ENCODE data around the gene TUBB2A.
A peak's percentile ranks its signal among the peaks of the same experiment; 100 is the strongest.
"Not testable (repeated sequence)": the region's sequence is repeated elsewhere in the genome, so short reads cannot be mapped to it uniquely, and the experiment has no call there.

The TUBB2A gene

DNA sequence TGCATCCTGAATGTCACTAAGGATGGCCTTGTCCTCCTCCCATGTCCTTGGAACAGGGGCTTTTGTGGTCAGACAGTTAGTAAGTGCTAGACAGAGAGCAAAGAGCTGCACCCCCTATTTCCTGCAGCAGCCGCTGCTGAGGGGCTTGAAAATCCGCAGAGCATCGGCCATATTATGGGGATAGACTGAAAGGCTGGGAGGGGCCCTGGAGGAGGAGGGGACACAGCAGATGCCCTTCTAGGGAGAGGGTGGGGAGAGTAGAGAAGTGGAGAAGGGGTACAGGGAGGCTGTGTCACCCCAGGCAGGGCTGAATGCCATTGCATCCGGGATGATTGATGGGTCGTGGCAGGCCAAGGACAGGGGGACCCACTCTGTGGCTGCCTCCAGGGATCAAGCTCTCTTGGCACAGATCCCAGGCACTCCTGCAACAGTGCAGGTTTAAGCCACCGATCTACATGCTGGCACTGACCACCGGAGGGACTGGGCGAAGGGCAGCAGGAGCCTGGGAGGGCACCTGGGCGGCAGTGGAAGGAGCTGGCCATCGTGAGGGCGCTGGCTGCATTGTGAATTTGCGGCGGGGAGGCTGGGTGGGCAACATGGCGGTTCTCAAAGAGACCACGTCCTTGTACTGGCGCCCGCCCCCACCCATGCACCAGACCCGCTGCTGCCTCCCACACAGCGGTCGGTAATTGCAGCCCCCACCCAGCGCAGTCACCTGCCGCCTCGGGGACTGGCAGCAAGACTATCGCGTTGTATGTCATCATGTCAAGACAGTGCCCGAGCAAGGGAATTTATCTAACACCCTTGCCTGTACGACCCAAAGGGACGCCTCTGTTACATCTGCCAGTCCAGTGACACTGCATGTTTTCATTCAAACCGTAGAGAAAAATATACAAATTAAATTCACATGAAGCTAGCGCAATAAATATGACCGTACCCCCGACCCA lies 887 bp downstream of the TUBB2A start:
- DNase-seq: peak; percentile 63

DNA sequence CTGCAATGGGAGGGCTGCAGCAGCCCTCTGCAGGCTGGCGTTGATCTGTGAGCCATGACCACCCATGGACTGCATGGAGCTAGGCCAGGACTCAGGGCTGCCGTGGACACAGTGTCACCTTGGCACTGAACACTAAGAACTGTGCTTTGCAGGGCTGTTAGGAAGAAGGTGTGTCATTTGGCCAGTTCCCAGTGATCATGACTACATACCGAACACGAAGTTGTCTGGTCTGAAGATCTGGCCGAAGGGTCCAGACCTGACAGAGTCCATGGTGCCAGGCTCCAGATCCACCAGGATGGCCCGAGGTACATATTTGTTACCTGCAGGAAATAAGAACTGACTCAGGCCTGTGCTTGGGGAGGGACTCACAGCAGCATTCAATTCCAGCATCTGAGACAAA lies 1.9 kb downstream of the TUBB2A start:
- DNase-seq: not testable (repeated sequence)

DNA sequence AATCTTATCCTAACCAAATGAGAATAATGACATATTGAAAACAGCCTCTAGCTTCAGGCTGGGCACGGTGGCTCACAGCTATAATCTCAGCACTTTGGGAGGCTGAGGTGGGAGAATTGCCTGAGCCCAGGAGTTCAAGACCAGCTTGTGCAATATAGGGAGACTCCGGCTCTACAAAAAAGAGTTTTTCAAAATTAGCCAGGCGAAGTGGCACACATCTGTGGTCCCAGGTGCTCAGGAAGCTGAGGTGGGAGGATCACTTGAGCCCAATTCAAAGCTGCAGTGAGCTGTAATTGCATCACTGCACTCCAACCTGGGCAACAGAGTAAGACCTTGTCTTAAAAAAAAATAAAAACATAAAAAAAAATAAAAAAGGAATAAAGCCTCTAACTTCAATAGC lies 4.7 kb downstream of the TUBB2A start:
- no peak for DNase-seq

DNA sequence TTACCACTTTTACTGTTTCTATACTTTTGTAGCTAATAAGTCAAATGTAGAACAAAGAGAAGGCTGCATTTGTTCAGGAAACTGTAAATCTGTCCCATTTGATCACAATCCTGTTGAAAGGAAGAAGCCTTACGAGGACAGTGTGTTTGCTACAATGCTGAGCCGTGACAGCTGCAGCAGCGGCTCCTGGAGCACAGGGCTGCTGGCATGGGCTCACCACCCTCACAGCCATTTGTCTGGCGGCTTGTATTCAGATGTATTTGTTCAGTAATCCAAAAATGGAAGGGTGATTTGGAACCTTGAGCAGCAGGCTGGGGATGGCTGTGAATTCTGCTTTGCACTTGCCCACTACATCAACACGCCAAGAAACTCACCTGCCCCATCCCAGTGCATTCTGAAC lies 5.7 kb downstream of the TUBB2A start:
- no peak for DNase-seq

GRCh38 chr6:3147914-3148757 lies 9.2 kb downstream of the TUBB2A start:
- no peak for DNase-seq

DNA sequence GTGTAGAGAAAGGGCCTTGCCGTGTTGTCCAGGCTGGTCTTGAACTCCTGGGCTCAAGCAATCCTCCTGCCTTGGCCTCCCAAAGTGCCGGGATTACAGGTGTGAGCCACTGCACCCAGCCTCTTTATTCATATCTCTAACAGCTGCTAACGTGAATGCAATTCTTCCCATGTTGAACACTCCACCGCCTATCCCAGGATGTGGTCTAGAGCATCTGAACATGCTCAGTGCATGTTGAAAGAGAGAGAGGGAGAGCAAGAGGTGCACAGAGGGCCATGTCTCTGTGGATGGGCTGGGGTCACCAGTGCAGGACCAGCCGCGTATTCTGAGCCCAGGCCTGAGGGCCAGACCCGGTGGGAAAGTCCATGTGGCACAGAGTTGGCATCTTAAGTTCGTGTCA lies 12.8 kb downstream of the TUBB2A start:
- DNase-seq: no peak

- DNase-seq: no peak
These were observed 14.2 kb downstream of the TUBB2A start for GRCh38 chr6:3143158-3143557.

- no peak for DNase-seq
These were observed 14.8 kb downstream of the TUBB2A start for GRCh38 chr6:3142536-3142935.

- DNase-seq: no peak
These were observed 17.1 kb downstream of the TUBB2A start for GRCh38 chr6:3140201-3140600.

DNA sequence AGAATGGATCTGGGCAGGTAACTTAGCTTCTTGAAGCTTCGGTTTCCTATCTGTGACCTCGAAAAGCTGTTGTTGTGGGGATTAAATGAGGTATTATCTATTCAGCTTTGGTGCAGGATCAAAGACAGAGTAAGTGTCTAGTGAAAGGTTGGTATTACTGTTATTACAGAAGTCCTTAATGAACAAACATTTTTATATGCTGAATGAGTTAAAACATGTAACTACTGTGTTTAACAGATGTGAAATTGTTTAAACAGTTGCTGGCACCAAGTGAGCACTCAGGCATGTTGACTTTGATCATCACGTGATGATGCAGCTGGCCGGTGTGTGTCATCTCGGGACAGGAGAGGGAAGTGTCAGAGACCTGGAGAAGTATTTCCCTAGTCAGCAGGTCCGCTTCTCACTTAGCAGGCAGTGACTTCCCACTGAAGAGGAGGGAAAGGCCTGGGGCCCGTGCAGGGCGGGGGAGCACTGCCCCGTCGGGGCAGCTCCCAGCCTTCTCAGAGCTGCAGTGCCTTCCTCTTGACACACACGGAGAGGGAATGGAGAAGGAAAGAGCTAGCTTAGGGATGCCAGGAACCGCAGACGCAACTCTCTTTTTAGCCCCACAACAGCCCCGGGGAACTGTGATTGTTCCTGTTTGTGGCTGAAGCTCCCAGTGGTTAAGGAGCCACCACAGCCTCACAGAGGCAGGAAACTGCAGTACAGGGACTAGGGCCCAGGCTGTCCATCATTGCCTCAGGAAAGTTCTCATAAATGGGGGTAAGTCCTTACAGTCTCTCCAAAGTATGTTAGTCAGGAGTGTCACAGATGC lies 18.0 kb downstream of the TUBB2A start:
- DNase-seq: no peak

GRCh38 chr6:3138341-3138740 lies 19.0 kb downstream of the TUBB2A start:
- no peak for DNase-seq

DNA sequence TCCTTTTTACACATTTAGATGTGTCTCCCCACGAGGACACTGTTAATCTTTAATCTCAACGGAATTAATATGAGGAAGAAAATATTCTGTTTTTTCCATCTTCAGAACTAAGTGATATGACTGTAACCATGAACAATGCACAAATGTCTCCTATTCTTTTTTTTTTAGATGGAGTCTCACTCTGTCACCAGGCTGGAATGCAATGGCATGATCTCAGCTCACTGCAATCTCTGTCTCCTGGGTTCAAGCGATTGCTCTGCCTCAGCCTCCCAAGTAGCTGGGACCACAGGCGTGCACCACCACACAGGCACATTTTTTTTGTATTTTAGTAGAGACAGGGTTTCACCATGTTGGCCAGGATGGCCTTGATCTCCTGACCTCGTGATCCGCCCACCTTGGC lies 19.5 kb downstream of the TUBB2A start:
- not testable (repeated sequence) for DNase-seq

GRCh38 chr6:3137057-3137777 lies 20.1 kb downstream of the TUBB2A start:
- no peak for DNase-seq

DNA sequence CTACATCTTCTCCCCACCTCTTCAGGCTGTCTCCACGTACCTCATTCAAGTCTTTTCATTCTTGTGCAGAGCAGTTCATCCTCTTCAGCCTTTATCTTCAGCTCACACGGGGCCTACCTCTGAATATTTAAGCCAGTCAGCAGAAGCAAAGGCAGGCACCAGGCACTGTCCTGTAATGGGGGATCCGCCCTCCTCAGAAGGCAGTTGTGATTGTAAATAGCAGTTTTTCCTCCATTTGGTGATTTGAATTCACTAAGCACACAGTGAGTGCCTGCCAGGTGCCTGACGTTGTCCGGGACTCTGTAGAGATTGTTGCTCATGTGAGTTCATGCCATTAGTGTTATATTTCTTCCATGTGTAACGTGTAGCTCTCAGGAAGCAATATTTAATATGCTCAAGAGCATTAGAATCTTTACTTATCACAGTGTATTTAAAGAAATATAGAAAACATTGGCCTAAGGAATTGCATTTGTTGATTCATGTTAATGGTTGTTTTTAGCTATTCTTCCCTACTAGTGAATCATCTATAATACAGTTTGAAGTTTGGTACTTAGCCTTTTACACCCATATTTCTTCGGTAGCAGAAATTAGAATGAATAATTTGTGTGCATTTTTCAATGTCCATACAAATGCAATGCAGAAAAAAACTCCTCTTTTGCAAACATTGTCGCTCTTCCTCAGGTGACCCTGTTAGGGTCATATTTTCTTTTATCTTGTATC lies 20.9 kb downstream of the TUBB2A start:
- no peak for DNase-seq

DNA sequence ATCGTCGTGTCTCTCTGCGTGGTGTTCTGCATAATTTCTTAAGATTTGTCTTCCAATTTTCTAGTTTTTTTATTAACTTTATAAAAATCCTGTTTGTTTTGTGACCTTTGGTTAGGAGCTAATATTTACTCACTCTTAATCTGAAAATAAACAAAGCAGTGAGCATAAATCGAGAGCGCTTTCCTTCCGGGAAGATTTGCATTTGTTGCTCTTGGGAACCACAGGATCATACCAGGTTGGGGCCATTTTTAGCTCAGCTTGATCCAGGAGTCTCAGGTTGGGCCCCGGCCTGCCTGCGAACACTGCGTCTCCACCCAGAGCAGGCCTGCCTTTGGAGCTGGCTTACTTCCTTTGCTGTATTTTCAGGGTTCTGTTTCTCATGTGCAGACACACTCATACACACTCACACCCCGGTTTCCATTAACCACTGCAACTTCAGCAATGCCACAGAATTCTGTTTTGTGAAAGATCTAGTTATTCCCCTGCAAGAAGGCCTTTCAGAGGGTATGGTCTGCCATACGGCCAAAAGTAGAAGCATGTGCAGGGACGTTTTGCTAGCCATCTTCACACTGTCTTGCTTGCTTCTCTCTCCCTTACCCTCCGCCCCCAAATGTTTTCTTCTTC lies 21.6 kb downstream of the TUBB2A start:
- no peak for DNase-seq

GRCh38 chr6:3133515-3133914 lies 23.8 kb downstream of the TUBB2A start:
- no peak for DNase-seq

GRCh38 chr6:3131695-3132094 lies 25.6 kb downstream of the TUBB2A start:
- DNase-seq: no peak

DNA sequence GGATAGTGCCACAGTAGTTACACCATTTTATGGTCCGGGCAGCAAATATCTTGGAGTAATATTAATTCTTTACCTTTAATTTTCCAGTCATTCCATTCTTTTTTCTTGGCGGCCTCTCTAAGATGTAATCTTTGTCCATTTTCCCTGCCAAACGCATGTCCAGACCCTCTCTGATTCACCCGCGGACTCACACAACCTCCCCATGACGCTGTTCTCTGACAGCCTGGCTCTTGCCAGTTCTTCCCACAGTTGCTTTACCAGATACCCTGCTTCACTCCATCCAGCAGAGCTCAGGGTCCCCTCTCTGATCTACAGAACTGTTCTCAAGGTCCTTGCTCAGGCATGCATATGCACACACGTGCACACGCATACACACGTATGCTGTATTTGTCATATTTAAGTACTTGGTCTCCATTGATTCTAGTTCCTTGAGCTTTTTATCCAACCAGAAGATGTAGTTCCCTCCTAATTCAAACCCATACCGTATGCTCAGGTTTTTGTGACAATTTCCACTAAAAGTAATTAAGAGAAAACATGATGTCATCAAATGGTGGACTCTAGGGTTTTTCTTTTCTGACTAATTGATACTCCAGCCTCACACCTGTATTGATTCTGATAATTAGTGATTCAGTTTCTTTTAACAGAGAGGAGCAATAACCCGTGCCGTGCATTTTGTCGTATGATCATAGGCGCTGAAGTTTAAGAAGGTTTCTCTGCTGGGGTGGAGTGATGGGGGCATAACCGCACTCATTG lies 28.8 kb downstream of the TUBB2A start:
- no peak for DNase-seq

- DNase-seq: no peak
These were observed 31.5 kb downstream of the TUBB2A start for GRCh38 chr6:3125815-3126214.

- no peak for DNase-seq
These were observed 32.7 kb downstream of the TUBB2A start for GRCh38 chr6:3124667-3125066.
